Stimulated activated CD8-positive, alpha-beta memory T cell treated with anti-CD3 and anti-CD28 coated beads, Interleukin-12 subunit alpha, Interleukin-12 subunit beta, amount 100 ng/mL, for 24 hours (primary cell): ENCODE results near the gene LRP10.
A peak's percentile ranks its signal among the peaks of the same experiment; 100 is the strongest.
"Not testable (repeated sequence)": the region's sequence is repeated elsewhere in the genome, so short reads cannot be mapped to it uniquely, and the experiment has no call there.

Experiments used
- DNase-seq: peaks from one replicate; pipeline ENCODE4 v3.0.0-alpha.2; 2020; ENCODE audit errors: extremely low read depth

LRP10 gene

GRCh38 chr14:22871224-22872032 is at the start of gene LRP10:
LRP10 (plus strand) TSS chr14:22871740; CDS start chr14:22872304, 564 bp downstream.
- no peak for DNase-seq

- no peak for DNase-seq
Observed at GRCh38 chr14:22822016-22822570, 49.4 kb upstream of the LRP10 start.

- peak; percentile 33 for DNase-seq
Observed at GRCh38 chr14:22822571-22823098, 48.9 kb upstream of the LRP10 start.

- DNase-seq, result no peak
Observed at GRCh38 chr14:22824711-22825359, 46.7 kb upstream of the LRP10 start.

GRCh38 chr14:22829076-22829660 is 42.4 kb upstream of the LRP10 start:
- DNase-seq, result not testable (repeated sequence)

GRCh38 chr14:22829661-22830442 is 41.7 kb upstream of the LRP10 start, which contains the start of gene MRPL52:
MRPL52 (plus strand) TSS chr14:22829887; CDS start chr14:22829913, 26 bp downstream.
- peak; percentile 69 for DNase-seq

- no peak for DNase-seq
Observed at GRCh38 chr14:22830443-22831010, 41.0 kb upstream of the LRP10 start.

GRCh38 chr14:22835505-22835904 is 36.0 kb upstream of the LRP10 start:
- DNase-seq, result no peak

- no peak for DNase-seq
Observed at GRCh38 chr14:22836301-22837113, 35.0 kb upstream of the LRP10 start, which contains the start of gene MMP14. MMP14 (plus strand) TSS chr14:22836585; CDS start chr14:22836818, 233 bp downstream.

- DNase-seq, result no peak
Observed at GRCh38 chr14:22837114-22837749, 34.3 kb upstream of the LRP10 start.

- DNase-seq, result no peak
Observed at GRCh38 chr14:22837750-22838538, 33.6 kb upstream of the LRP10 start.

- no peak for DNase-seq
Observed at GRCh38 chr14:22838631-22839041, 32.9 kb upstream of the LRP10 start.

- no peak for DNase-seq
Observed at GRCh38 chr14:22839159-22839779, 32.3 kb upstream of the LRP10 start.

- no peak for DNase-seq
Observed at GRCh38 chr14:22841311-22841710, 30.2 kb upstream of the LRP10 start.

GRCh38 chr14:22841769-22842168 is 29.8 kb upstream of the LRP10 start:
- no peak for DNase-seq

- DNase-seq, result no peak
Observed at GRCh38 chr14:22842211-22843122, 29.1 kb upstream of the LRP10 start.
